IPS-11a (cell line): ENCODE data around the gene MYO18A.

Source experiments
- H3K4me3 ChIP-seq: one replicate; pipeline ENCODE4 v1.5.1; 2013; ENCODE audit warnings: low read depth, low read length, control low read depth

MYO18A gene

GRCh38 chr17:29168079-29168758 is 12.0 kb downstream of the MYO18A start:
- no peak overlapping the region for H3K4me3 ChIP-seq

GRCh38 chr17:29167393-29168078 is 12.7 kb downstream of the MYO18A start:
- no peak overlapping the region for H3K4me3 ChIP-seq

GRCh38 chr17:29166507-29166887 is 13.7 kb downstream of the MYO18A start:
- H3K4me3 ChIP-seq: no peak overlapping the region

- no peak overlapping the region for H3K4me3 ChIP-seq
These were observed 14.2 kb downstream of the MYO18A start for GRCh38 chr17:29165800-29166506.

- no peak overlapping the region for H3K4me3 ChIP-seq
These were observed 14.9 kb downstream of the MYO18A start for GRCh38 chr17:29165261-29165660.

- no peak overlapping the region for H3K4me3 ChIP-seq
These were observed 16.6 kb downstream of the MYO18A start for GRCh38 chr17:29163563-29163962.

- no peak overlapping the region for H3K4me3 ChIP-seq
These were observed 17.3 kb downstream of the MYO18A start for GRCh38 chr17:29162909-29163341.

GRCh38 chr17:29162082-29162908 is 17.9 kb downstream of the MYO18A start:
- H3K4me3 ChIP-seq: no peak overlapping the region

GRCh38 chr17:29160253-29160652 is 19.9 kb downstream of the MYO18A start:
- H3K4me3 ChIP-seq: no peak overlapping the region

GRCh38 chr17:29159306-29159860 is 20.8 kb downstream of the MYO18A start:
- no peak overlapping the region for H3K4me3 ChIP-seq

- H3K4me3 ChIP-seq: no peak overlapping the region
These were observed 21.5 kb downstream of the MYO18A start for GRCh38 chr17:29158488-29159275.

GRCh38 chr17:29158096-29158487 is 22.1 kb downstream of the MYO18A start:
- H3K4me3 ChIP-seq: no peak overlapping the region

- no peak overlapping the region for H3K4me3 ChIP-seq
These were observed 22.9 kb downstream of the MYO18A start for GRCh38 chr17:29157310-29157709.

- no peak overlapping the region for H3K4me3 ChIP-seq
These were observed 23.4 kb downstream of the MYO18A start for GRCh38 chr17:29156781-29157180.

GRCh38 chr17:29155966-29156338 is 24.2 kb downstream of the MYO18A start:
- no peak overlapping the region for H3K4me3 ChIP-seq

GRCh38 chr17:29155227-29155965 is 24.8 kb downstream of the MYO18A start:
- H3K4me3 ChIP-seq: no peak overlapping the region

- no peak overlapping the region for H3K4me3 ChIP-seq
These were observed 25.5 kb downstream of the MYO18A start for GRCh38 chr17:29154516-29155226.

GRCh38 chr17:29151567-29151966 is 28.6 kb downstream of the MYO18A start:
- no peak overlapping the region for H3K4me3 ChIP-seq

GRCh38 chr17:29150161-29150560 is 30.0 kb downstream of the MYO18A start:
- H3K4me3 ChIP-seq: no peak overlapping the region
